Smooth muscle cell (in vitro differentiated cells): ENCODE data around the gene CLDN6. TPM values are rescaled to one million over a fixed set of nuclear protein-coding genes. Genes with fewer than 3 reads are reported as not detected.

Source experiments
- DNase-seq: peaks from one replicate; lab custom pipeline; 2025; ENCODE audit not compliant: unreplicated experiment; lab: John Stamatoyannopoulos, UW
- H2AFZ ChIP-seq: fragments of 200-600 bp; sonication (generic); 2 replicates; pipeline ENCODE4 v1.6.0; 2016; ENCODE audit warnings: antibody characterized with exemption, low read depth, mild to moderate bottlenecking
- H3F3A ChIP-seq: fragments of 200-600 bp; sonication (generic); 2 replicates; pipeline ENCODE4 v1.6.0; 2017; ENCODE audit warnings: antibody characterized with exemption, low read depth
- H3K27ac ChIP-seq: fragments of 200-600 bp; sonication (generic); 2 replicates; pipeline ENCODE4 v1.5.1; 2016; ENCODE audit warnings: low read depth, mild to moderate bottlenecking
- H3K27me3 ChIP-seq: fragments of 200-600 bp; sonication (generic); 2 replicates; pipeline ENCODE4 v1.6.1; 2016; ENCODE audit warnings: low read depth, mild to moderate bottlenecking
- H3K36me3 ChIP-seq: fragments of 200-600 bp; sonication (generic); 2 replicates; pipeline ENCODE4 v1.5.1; 2016; ENCODE audit warnings: low read depth
- H3K4me1 ChIP-seq: fragments of 200-600 bp; sonication (generic); 2 replicates; pipeline ENCODE4 v1.5.1; 2016; ENCODE audit warnings: low read depth
- H3K4me2 ChIP-seq: fragments of 200-600 bp; sonication (generic); 2 replicates; pipeline ENCODE4 v1.6.0; 2016; ENCODE audit warnings: mild to moderate bottlenecking
- H3K4me3 ChIP-seq: fragments of 200-600 bp; sonication (generic); 2 replicates; pipeline ENCODE4 v1.5.1; 2016; ENCODE audit warnings: mild to moderate bottlenecking
- H3K79me2 ChIP-seq: fragments of 200-600 bp; sonication (generic); 2 replicates; pipeline ENCODE4 v1.6.0; 2016; ENCODE audit warnings: low read depth, mild to moderate bottlenecking
- H3K9ac ChIP-seq: fragments of 200-600 bp; sonication (generic); 2 replicates; pipeline ENCODE4 v1.6.0; 2016; ENCODE audit warnings: low read depth
- H3K9me3 ChIP-seq: fragments of 200-600 bp; sonication (generic); replicated peaks from 2 replicates; pipeline ENCODE4 v1.5.1; 2016; ENCODE audit warnings: low read depth
- H4K20me1 ChIP-seq: fragments of 200-600 bp; sonication (generic); 2 replicates; pipeline ENCODE4 v1.6.0; 2016; ENCODE audit warnings: low read depth
- CTCF ChIP-seq: fragments of 200-600 bp; sonication (generic); IDR thresholded peaks from 2 replicates; pipeline ENCODE4 v1.5.1; 2017; ENCODE audit warnings: borderline replicate concordance, mild to moderate bottlenecking, antibody characterized with exemption; ENCODE audit not compliant: insufficient read depth, poor library complexity, severe bottlenecking
- WGBS: methylation state at CpG from one replicate; pipeline ENCODE4 v1.1.7; 2016; ENCODE audit warnings: low lambda C conversion rate; 5-methylcytosine and 5-hydroxymethylcytosine counted together
- polyA plus RNA-seq: library from polyadenylated mRNA; unstranded; fragments of >200 nt; fragmentation: Nextera tagmentation; extraction: Ambion mirVana; gene quantifications from 2 replicates; pipeline ENCODE4 v1.2.1, GENCODE V29; 2016
- total RNA-seq: library from RNA; depleted of rRNA; stranded (reverse); fragments of >200 nt; gene quantifications from 2 replicates; pipeline ENCODE4 v1.2.3, GENCODE V29; 2014

CLDN6 gene
- total and polyA plus RNA-seq, 2 experiments from 2014 or later = 55.4 to 113 TPM

- peaks cover 20% of the 10 kb centered on the region for H3K4me1 ChIP-seq
- H3K9me3 ChIP-seq = no peaks in the 10 kb centered on the region
- H4K20me1 ChIP-seq = no peaks in the 10 kb centered on the region
- peak overlapping the region; percentile 85 for H3K4me2 ChIP-seq
- peak; percentile 97 for TF ChIP-seq CTCF
- H3K79me2 ChIP-seq = no peaks in the 10 kb centered on the region
- no peak overlapping the region for H3K9ac ChIP-seq
- peaks cover 11% of the 10 kb centered on the region for H3F3A ChIP-seq
- H3K4me3 ChIP-seq = peak overlapping the region; percentile 40
- no peaks in the 10 kb centered on the region for H3K27me3 ChIP-seq
- 15% methylated on average over 33 of the region's 42 CpGs for WGBS
- H3K27ac ChIP-seq = no peak overlapping the region
- H2AFZ ChIP-seq = no peak overlapping the region
- H3K36me3 ChIP-seq = no peaks in the 10 kb centered on the region
- DNase-seq = peak; percentile 69
Measured at GRCh38 chr16:2983706-2984136, 34.3 kb downstream of the CLDN6 start.

DNA sequence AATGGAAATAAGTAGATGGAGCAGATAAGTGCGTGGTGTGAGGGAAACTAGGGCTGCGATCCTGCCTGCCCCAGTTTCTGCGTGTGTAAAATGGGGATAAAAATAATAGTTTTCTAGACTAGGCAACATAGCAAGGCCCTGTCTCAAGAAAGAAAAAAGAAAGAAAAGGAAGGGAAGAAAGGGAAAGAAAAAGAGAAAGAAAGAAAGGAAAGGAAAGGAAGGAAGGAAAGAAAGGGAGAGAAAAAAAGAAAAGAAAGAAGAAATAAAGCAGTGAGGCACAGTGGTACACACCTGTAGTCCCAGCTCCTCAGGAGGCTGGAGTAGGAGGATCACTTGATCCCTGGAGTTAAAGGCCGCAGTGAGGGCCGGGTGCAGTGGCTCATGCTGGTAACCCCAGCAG is 35.6 kb downstream of the CLDN6 start:
- H3K9me3 ChIP-seq = no peaks in the 10 kb centered on the region
- no peaks in the 10 kb centered on the region for H3K36me3 ChIP-seq
- no peaks in the 10 kb centered on the region for H3K27me3 ChIP-seq
- WGBS = 75% methylated on average over 5 of the region's 5 CpGs
- no peaks in the 10 kb centered on the region for H3K79me2 ChIP-seq
- no peak for DNase-seq
- no peak overlapping the region for H3K4me3 ChIP-seq
- no peak overlapping the region for H3K9ac ChIP-seq
- H4K20me1 ChIP-seq = no peaks in the 10 kb centered on the region
- TF ChIP-seq CTCF = no peak
- no peak overlapping the region for H2AFZ ChIP-seq
- no peak overlapping the region for H3K4me2 ChIP-seq
- H3F3A ChIP-seq = peaks cover 11% of the 10 kb centered on the region
- peaks cover 20% of the 10 kb centered on the region for H3K4me1 ChIP-seq
- no peak overlapping the region for H3K27ac ChIP-seq

DNA sequence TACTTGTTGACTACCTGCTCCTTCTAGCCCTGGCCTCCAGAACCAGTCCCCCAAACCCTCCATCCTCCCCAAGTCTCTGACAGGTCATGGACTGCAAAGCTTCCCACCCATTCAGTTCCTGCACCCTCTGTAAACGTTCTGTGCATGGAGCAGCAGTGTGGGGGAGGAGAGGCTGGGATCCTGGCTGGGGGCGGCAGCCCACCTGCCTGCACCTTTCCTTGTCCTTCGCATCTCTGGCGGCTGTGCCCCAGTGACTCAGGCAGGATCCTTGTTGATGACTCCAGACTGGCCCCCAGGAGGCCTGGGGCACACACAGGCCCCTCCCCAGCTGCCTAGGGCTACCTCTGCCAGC is 36.1 kb downstream of the CLDN6 start:
- no peak overlapping the region for H3K27ac ChIP-seq
- no peak overlapping the region for H3K9ac ChIP-seq
- no peaks in the 10 kb centered on the region for H3K27me3 ChIP-seq
- no peak overlapping the region for H2AFZ ChIP-seq
- H3K36me3 ChIP-seq = no peaks in the 10 kb centered on the region
- no peaks in the 10 kb centered on the region for H4K20me1 ChIP-seq
- peak overlapping the region; percentile 88 for H3K4me2 ChIP-seq
- DNase-seq = no peak
- no peak for TF ChIP-seq CTCF
- no peak overlapping the region for H3K4me3 ChIP-seq
- H3K4me1 ChIP-seq = peaks cover 20% of the 10 kb centered on the region
- peaks cover 11% of the 10 kb centered on the region for H3F3A ChIP-seq
- no peaks in the 10 kb centered on the region for H3K79me2 ChIP-seq
- no peaks in the 10 kb centered on the region for H3K9me3 ChIP-seq
- WGBS = 34% methylated on average over 4 of the region's 4 CpGs

- TF ChIP-seq CTCF = no peak
- 29% methylated on average over 33 of the region's 33 CpGs for WGBS
- Histone ChIP-seq H4K20me1 (no peaks in the 10 kb centered on the region), H3K27me3 (no peaks in the 10 kb centered on the region), H3F3A (peaks cover 11% of the 10 kb centered on the region), H3K4me2 (peak overlapping the region; percentile 88), H3K36me3 (no peaks in the 10 kb centered on the region), H2AFZ (no peak overlapping the region), H3K27ac (no peak overlapping the region), H3K4me3 (peak overlapping the region; percentile 70), H3K9me3 (no peaks in the 10 kb centered on the region), H3K4me1 (peaks cover 20% of the 10 kb centered on the region), H3K9ac (no peak overlapping the region), H3K79me2 (no peaks in the 10 kb centered on the region)
- DNase-seq = no peak
Measured at GRCh38 chr16:2981177-2981898, 36.6 kb downstream of the CLDN6 start.
